Measurements from ENCODE around the gene PORCN. TPM values are rescaled to one million over a fixed set of nuclear protein-coding genes. Genes with fewer than 3 reads are reported as not detected.

Gene PORCN
- total RNA-seq, 1 experiment from 2014 or later = 12.6 TPM

- Mint-ChIP-seq H3K4me1 (peaks cover 7% of the 10 kb centered on the region in 2 experiments), H3K36me3 (ENCODE audit: insufficient read depth in 1 of 3, low read depth in 3 of 3) (peaks cover 32 to 67% (median 52%) of the 10 kb centered on the region in 3 experiments), H3K4me3 (no peak overlapping the region), H3K27ac (no peak overlapping the region), H3K9me3 (peaks cover 65 to 75% of the 10 kb centered on the region in 2 experiments), H3K27me3 (ENCODE audit: low read depth) (peaks cover 1% of the 10 kb centered on the region)
- no peaks in the 10 kb centered on the region for H3K4me1 ChIP-seq (ENCODE audit: insufficient read depth, low read length)
- H3K4ac ChIP-seq (ENCODE audit: low read depth, low read length) = no peak overlapping the region
- H3K27me3 ChIP-seq (ENCODE audit: insufficient read depth, low read length) = no peaks in the 10 kb centered on the region
- DNase-seq = no peak
- H3K9me3 ChIP-seq (ENCODE audit: control insufficient read depth, low read depth, low read length) = peaks cover 35% of the 10 kb centered on the region
- H3K9ac ChIP-seq (ENCODE audit: extremely low read depth, insufficient read length, low read length) = no peak overlapping the region
- H3T11ph ChIP-seq (ENCODE audit: low read length) = no peak overlapping the region
- TF ChIP-seq CTCF (conservative IDR thresholded peaks at IDR 0.05) = no peak
- H2BK5ac ChIP-seq (ENCODE audit: insufficient read length, low read length) = no peak overlapping the region
- H3K56ac ChIP-seq (ENCODE audit: insufficient read length, low read depth, low read length) = no peak overlapping the region
- no peak overlapping the region for H2AFZ ChIP-seq (ENCODE audit: low read length)
- H3K23ac ChIP-seq (ENCODE audit: insufficient read length, low read depth, low read length) = no peak overlapping the region
- H3K18ac ChIP-seq (ENCODE audit: insufficient read length, low read depth, low read length) = no peak overlapping the region
- no peak overlapping the region for H4K5ac ChIP-seq (ENCODE audit: insufficient read length, low read depth, low read length)
- no CpG with 5 or more reads among the region's 3 CpGs for WGBS (ENCODE audit: extremely low coverage, insufficient read length, low lambda C conversion rate)
- H3K14ac ChIP-seq (ENCODE audit: insufficient read depth, low read length) = no peak overlapping the region
- peaks cover 3% of the 10 kb centered on the region; the same call in 1 of the 2 replicates for H3K79me2 ChIP-seq (ENCODE audit: insufficient read depth, low read length)
- no peak overlapping the region for H2AK5ac ChIP-seq (ENCODE audit: insufficient read length, low read length)
- no peak overlapping the region for H2BK20ac ChIP-seq (ENCODE audit: low read depth, low read length, poor library complexity, severe bottlenecking)
- no peaks in the 10 kb centered on the region for H4K20me1 ChIP-seq (ENCODE audit: control insufficient read depth, insufficient read depth, insufficient read length)
- no peaks in the 10 kb centered on the region for H3K23me2 ChIP-seq (ENCODE audit: insufficient read length, low read depth, low read length, poor library complexity, severe bottlenecking)
- H2BK15ac ChIP-seq (ENCODE audit: low read depth, low read length) = no peak overlapping the region
- no peak overlapping the region for H2BK120ac ChIP-seq (ENCODE audit: low read depth, low read length, poor library complexity, severe bottlenecking)
- H3K79me1 ChIP-seq (ENCODE audit: insufficient read depth, low read depth, low read length, poor library complexity, severe bottlenecking) = no peaks in the 10 kb centered on the region
- no peak overlapping the region for H3K4me2 ChIP-seq (ENCODE audit: insufficient read depth, insufficient read length, low read length)
- no peak overlapping the region for H2BK12ac ChIP-seq (ENCODE audit: insufficient read length, low read depth, low read length)
- no peak overlapping the region for H3K27ac ChIP-seq (ENCODE audit: insufficient read length, low read depth, low read length)
- no peak overlapping the region for H4K8ac ChIP-seq (replicated peaks; ENCODE audit: insufficient read length, low read depth, low read length)
- H4K91ac ChIP-seq (ENCODE audit: insufficient read length, low read depth, low read length) = no peak overlapping the region
Observed at GRCh38 chrX:48480142-48480541, 28.6 kb upstream of the PORCN start.

Measured in H9 (cell line).